ENCODE data around the gene NCSTN. TPM values are rescaled to one million over a fixed set of nuclear protein-coding genes. Genes with fewer than 3 reads are reported as not detected.

Gene NCSTN
- total and polyA plus RNA-seq, 9 of the 15 experiments (the other 6 are each of a cell fraction or from before 2014, with no cell fraction given) = 21.3 to 91.1 (median 57.9) TPM

GRCh38 chr1:160342953-160343869, at the start of gene NCSTN, which contains the start of gene COPA (continued):
- TF ChIP-seq, protein P1, sequence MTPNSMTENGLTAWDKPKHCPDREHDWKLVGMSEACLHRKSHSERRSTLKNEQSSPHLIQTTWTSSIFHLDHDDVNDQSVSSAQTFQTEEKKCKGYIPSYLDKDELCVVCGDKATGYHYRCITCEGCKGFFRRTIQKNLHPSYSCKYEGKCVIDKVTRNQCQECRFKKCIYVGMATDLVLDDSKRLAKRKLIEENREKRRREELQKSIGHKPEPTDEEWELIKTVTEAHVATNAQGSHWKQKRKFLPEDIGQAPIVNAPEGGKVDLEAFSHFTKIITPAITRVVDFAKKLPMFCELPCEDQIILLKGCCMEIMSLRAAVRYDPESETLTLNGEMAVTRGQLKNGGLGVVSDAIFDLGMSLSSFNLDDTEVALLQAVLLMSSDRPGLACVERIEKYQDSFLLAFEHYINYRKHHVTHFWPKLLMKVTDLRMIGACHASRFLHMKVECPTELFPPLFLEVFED (CRISPR knock-in tag; conservative IDR thresholded peaks at IDR 0.05) = 0 out of 2 replicates have a peak, but pooled peaks have one; percentile 27
- TF ChIP-seq PCBP2 (IDR thresholded peaks at IDR 0.05; ENCODE audit: low read depth, low read length, poor library complexity, severe bottlenecking) = no peak
- TF ChIP-seq, protein P2, sequence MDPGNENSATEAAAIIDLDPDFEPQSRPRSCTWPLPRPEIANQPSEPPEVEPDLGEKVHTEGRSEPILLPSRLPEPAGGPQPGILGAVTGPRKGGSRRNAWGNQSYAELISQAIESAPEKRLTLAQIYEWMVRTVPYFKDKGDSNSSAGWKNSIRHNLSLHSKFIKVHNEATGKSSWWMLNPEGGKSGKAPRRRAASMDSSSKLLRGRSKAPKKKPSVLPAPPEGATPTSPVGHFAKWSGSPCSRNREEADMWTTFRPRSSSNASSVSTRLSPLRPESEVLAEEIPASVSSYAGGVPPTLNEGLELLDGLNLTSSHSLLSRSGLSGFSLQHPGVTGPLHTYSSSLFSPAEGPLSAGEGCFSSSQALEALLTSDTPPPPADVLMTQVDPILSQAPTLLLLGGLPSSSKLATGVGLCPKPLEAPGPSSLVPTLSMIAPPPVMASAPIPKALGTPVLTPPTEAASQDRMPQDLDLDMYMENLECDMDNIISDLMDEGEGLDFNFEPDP (CRISPR knock-in tag; IDR thresholded peaks at IDR 0.05) = no peak
- no peak for TF ChIP-seq ZNF316 (IDR thresholded peaks at IDR 0.05)
- TF ChIP-seq MCM5 (IDR thresholded peaks at IDR 0.05; ENCODE audit: low read depth) = no peak
- TF ChIP-seq ZNF408 (CRISPR knock-in tag; IDR thresholded peaks at IDR 0.05; ENCODE audit: low read depth) = no peak
- TF ChIP-seq ZNF12 (CRISPR knock-in tag; IDR thresholded peaks at IDR 0.05) = no peak
- TF ChIP-seq FUS (optimal IDR thresholded peaks at IDR 0.05; ENCODE audit: low read depth, low read length) = no peak
- TF ChIP-seq ZNF174 (CRISPR knock-in tag; IDR thresholded peaks at IDR 0.05) = no peak
- TF ChIP-seq NR3C1 (CRISPR knock-in tag; IDR thresholded peaks at IDR 0.05) = no peak
- TF ChIP-seq KAT2B (IDR thresholded peaks at IDR 0.05; ENCODE audit: low read depth, low read length) = no peak
- TF ChIP-seq RFX7 (CRISPR knock-in tag; IDR thresholded peaks at IDR 0.05) = no peak
- no peak for TF ChIP-seq PATZ1 (CRISPR knock-in tag; IDR thresholded peaks at IDR 0.05; ENCODE audit: borderline replicate concordance)
- TF ChIP-seq NCOA2 (IDR thresholded peaks at IDR 0.05; ENCODE audit: partially characterized antibody in 2 of 2) = no peak
- no peak for TF ChIP-seq ZNF583 (CRISPR knock-in tag; IDR thresholded peaks at IDR 0.05)
- no peak for TF ChIP-seq BMI1 (IDR thresholded peaks at IDR 0.05; ENCODE audit: low read length)
- TF ChIP-seq DEAF1 (CRISPR knock-in tag; IDR thresholded peaks at IDR 0.05) = no peak
- TF ChIP-seq TBP (optimal IDR thresholded peaks at IDR 0.05; ENCODE audit: low read depth, low read length) = peak; percentile 94
- TF ChIP-seq ZBTB12 (CRISPR knock-in tag; IDR thresholded peaks at IDR 0.05) = peak; percentile 36; the same call in 1 of the 2 replicates
- TF ChIP-seq HMG20A (CRISPR knock-in tag; conservative IDR thresholded peaks at IDR 0.05) = no peak
- no peak for TF ChIP-seq HDAC3 (IDR thresholded peaks at IDR 0.05; ENCODE audit: borderline replicate concordance, partially characterized antibody)
